Fibroblast of skin of back (primary cell): ENCODE measurements around the gene IYD.
"Not testable (repeated sequence)": the region's sequence is repeated elsewhere in the genome, so short reads cannot be mapped to it uniquely, and the experiment has no call there.

ENCODE experiments used
- DNase-seq: peaks from one replicate; pipeline ENCODE4 v3.0.0-alpha.2; 2013

Gene IYD

GRCh38 chr6:150352321-150353296 is 16.2 kb upstream of the IYD start:
- DNase-seq: peak; percentile 88

- no peak for DNase-seq
Measured at GRCh38 chr6:150353445-150353844, 15.4 kb upstream of the IYD start.

- no peak for DNase-seq
Measured at GRCh38 chr6:150354754-150355571, 13.8 kb upstream of the IYD start.

- DNase-seq: no peak
Measured at GRCh38 chr6:150355932-150356331, 12.9 kb upstream of the IYD start.

- DNase-seq: no peak
Measured at GRCh38 chr6:150361876-150362275, 6.9 kb upstream of the IYD start.

- no peak for DNase-seq
Measured at GRCh38 chr6:150363733-150364132, 5.1 kb upstream of the IYD start.

GRCh38 chr6:150366118-150366778 is 2.6 kb upstream of the IYD start:
- no peak for DNase-seq

- DNase-seq: no peak
Measured at GRCh38 chr6:150369408-150369807, 596 bp downstream of the IYD start.

GRCh38 chr6:150370112-150370511 is 1.3 kb downstream of the IYD start:
- DNase-seq: no peak

- DNase-seq: no peak
Measured at GRCh38 chr6:150371356-150371755, 2.5 kb downstream of the IYD start.

GRCh38 chr6:150372051-150372450 is 3.2 kb downstream of the IYD start:
- DNase-seq: no peak

GRCh38 chr6:150373260-150373701 is 4.5 kb downstream of the IYD start:
- peak; percentile 76 for DNase-seq

- not testable (repeated sequence) for DNase-seq
Measured at GRCh38 chr6:150374346-150374745, 5.5 kb downstream of the IYD start.

- DNase-seq: peak; percentile 25
Measured at GRCh38 chr6:150377211-150377781, 8.5 kb downstream of the IYD start.

GRCh38 chr6:150380256-150380655 is 11.4 kb downstream of the IYD start:
- DNase-seq: peak; percentile 30

GRCh38 chr6:150382171-150382570 is 13.4 kb downstream of the IYD start:
- DNase-seq: peak; percentile 69

- DNase-seq: no peak
Measured at GRCh38 chr6:150391414-150391813, 22.6 kb downstream of the IYD start.

GRCh38 chr6:150391890-150392289 is 23.1 kb downstream of the IYD start:
- no peak for DNase-seq

GRCh38 chr6:150392452-150393220 is 23.8 kb downstream of the IYD start:
- no peak for DNase-seq

GRCh38 chr6:150394053-150394898 is 25.5 kb downstream of the IYD start:
- no peak for DNase-seq

- DNase-seq: no peak
Measured at GRCh38 chr6:150394899-150395295, 26.1 kb downstream of the IYD start.
